Measurements from ENCODE around the gene PLEKHO2.

DNA sequence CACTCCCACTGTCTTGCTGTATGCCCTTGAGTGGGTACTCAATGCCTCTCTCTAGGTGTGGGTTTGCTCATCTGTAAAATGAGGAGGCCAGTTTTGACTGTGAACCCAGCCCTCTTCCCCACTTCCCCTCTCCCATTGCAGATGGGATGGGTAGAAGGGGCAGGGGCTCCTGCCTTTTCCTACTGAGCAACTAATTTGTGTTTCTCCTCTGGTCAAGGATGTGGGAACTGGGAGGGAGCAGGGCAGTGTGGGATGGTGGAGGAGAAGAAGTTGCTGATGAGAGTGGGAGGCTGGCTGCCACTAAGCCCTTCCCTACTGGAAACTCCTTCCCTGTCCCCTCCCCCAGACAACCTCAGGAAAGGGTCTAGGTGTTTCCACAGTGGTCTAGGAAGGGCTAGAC lies 49.8 kb downstream of the PLEKHO2 start:
- TF ChIP-seq EZH2phosphoT487 (IDR thresholded peaks at IDR 0.05; ENCODE audit: borderline replicate concordance, low read depth) (no peak), POLR2AphosphoS5 (IDR thresholded peaks at IDR 0.05; ENCODE audit: low read depth, low read length) (no peak), JUND (IDR thresholded peaks at IDR 0.05) (no peak), FOXJ3 (CRISPR knock-in tag; IDR thresholded peaks at IDR 0.05) (no peak)
- TF ChIP-seq, protein P1, sequence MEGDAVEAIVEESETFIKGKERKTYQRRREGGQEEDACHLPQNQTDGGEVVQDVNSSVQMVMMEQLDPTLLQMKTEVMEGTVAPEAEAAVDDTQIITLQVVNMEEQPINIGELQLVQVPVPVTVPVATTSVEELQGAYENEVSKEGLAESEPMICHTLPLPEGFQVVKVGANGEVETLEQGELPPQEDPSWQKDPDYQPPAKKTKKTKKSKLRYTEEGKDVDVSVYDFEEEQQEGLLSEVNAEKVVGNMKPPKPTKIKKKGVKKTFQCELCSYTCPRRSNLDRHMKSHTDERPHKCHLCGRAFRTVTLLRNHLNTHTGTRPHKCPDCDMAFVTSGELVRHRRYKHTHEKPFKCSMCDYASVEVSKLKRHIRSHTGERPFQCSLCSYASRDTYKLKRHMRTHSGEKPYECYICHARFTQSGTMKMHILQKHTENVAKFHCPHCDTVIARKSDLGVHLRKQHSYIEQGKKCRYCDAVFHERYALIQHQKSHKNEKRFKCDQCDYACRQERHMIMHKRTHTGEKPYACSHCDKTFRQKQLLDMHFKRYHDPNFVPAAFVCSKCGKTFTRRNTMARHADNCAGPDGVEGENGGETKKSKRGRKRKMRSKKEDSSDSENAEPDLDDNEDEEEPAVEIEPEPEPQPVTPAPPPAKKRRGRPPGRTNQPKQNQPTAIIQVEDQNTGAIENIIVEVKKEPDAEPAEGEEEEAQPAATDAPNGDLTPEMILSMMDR (IDR thresholded peaks at IDR 0.05): no peak
- TF ChIP-seq, protein P2, sequence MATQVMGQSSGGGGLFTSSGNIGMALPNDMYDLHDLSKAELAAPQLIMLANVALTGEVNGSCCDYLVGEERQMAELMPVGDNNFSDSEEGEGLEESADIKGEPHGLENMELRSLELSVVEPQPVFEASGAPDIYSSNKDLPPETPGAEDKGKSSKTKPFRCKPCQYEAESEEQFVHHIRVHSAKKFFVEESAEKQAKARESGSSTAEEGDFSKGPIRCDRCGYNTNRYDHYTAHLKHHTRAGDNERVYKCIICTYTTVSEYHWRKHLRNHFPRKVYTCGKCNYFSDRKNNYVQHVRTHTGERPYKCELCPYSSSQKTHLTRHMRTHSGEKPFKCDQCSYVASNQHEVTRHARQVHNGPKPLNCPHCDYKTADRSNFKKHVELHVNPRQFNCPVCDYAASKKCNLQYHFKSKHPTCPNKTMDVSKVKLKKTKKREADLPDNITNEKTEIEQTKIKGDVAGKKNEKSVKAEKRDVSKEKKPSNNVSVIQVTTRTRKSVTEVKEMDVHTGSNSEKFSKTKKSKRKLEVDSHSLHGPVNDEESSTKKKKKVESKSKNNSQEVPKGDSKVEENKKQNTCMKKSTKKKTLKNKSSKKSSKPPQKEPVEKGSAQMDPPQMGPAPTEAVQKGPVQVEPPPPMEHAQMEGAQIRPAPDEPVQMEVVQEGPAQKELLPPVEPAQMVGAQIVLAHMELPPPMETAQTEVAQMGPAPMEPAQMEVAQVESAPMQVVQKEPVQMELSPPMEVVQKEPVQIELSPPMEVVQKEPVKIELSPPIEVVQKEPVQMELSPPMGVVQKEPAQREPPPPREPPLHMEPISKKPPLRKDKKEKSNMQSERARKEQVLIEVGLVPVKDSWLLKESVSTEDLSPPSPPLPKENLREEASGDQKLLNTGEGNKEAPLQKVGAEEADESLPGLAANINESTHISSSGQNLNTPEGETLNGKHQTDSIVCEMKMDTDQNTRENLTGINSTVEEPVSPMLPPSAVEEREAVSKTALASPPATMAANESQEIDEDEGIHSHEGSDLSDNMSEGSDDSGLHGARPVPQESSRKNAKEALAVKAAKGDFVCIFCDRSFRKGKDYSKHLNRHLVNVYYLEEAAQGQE (IDR thresholded peaks at IDR 0.05; ENCODE audit: low read depth, low read length): no peak
